ENCODE measurements around the gene RNF169. TPM values are rescaled to one million over a fixed set of nuclear protein-coding genes. Genes with fewer than 3 reads are reported as not detected.

The RNF169 gene
- total and polyA plus RNA-seq, 2 of the 8 experiments (the other 6 are each of a cell fraction or from before 2014, with no cell fraction given) = 3.6 to 12.5 TPM

DNA sequence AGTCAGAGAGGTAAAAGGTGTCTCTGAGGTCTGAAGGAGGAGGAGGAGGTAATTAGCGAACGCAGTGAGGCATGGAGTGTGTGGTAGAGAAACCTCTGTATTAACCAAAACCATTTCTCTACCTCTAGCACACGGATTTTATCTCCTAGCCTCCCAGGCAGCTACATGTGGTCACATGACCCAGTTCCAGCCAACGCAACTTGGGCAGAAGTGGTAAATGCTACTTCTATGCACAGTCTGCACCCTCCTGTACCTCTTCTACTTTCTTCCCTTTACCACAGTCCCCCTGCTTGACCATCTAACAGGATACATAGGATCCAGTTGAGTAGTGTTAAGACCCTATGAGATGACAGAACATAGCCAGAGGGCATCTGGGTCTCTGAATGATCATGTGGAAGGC is 104.6 kb downstream of the RNF169 start:
- H4K91ac ChIP-seq (replicated peaks; ENCODE audit: insufficient read length, low read length) = no peak overlapping the region
- ChIA-PET CTCF (ENCODE audit: partially characterized antibody) (interaction anchor here (1.2 kb wide), 1 partner anchor 151 kb away, joined by 3 read pairs; no protein-coding TSS in a partner anchor), POLR2A (ENCODE audit: partially characterized antibody) (no interaction called here)
- H4K20me1 ChIP-seq (replicated peaks in 1 of 2; ENCODE audit: control insufficient read depth in 1 of 2, insufficient read depth in 2 of 2, low read length in 2 of 2) = no peaks in the 10 kb centered on the region
- H3K23ac ChIP-seq (ENCODE audit: insufficient read length) = no peak overlapping the region
- no peaks in the 10 kb centered on the region for H3K27me3 ChIP-seq (replicated peaks in 1 of 4; ENCODE audit: control insufficient read depth in 3 of 4, extremely low read depth in 1 of 4, insufficient read depth in 3 of 4, low read length in 3 of 4)
- H2AFZ ChIP-seq (ENCODE audit: low read length) = no peak overlapping the region
- H3K23me2 ChIP-seq (ENCODE audit: low read depth, low read length) = no peaks in the 10 kb centered on the region
- H3K27ac ChIP-seq (ENCODE audit: low read depth, low read length) = no peak overlapping the region
- no peaks in the 10 kb centered on the region; the same call in 1 of the 2 replicates for H3K79me1 ChIP-seq (ENCODE audit: low read depth, low read length)
- H2BK5ac ChIP-seq (ENCODE audit: low read depth, low read length) = no peak overlapping the region
- no peak overlapping the region for H3K4me2 ChIP-seq (ENCODE audit: insufficient read depth in 1 of 2, low read depth in 2 of 2, low read length in 2 of 2)
- H4K8ac ChIP-seq (ENCODE audit: extremely low read depth, insufficient read depth, low read length) = no peak overlapping the region
- no peak for TF ChIP-seq RBBP5 (IDR thresholded peaks at IDR 0.05; ENCODE audit: borderline replicate concordance, low read depth, low read length)
- no peak for TF ChIP-seq POU5F1 (IDR thresholded peaks at IDR 0.05; ENCODE audit: low read depth, low read length)
- no peak for TF ChIP-seq ZNF274 (IDR thresholded peaks at IDR 0.05; ENCODE audit: borderline replicate concordance, extremely low read depth, low read length)
- TF ChIP-seq SP2 (IDR thresholded peaks at IDR 0.05; ENCODE audit: low read length) = no peak
- no peak for TF ChIP-seq YY1 (IDR thresholded peaks at IDR 0.05; ENCODE audit: low read depth, low read length)
- TF ChIP-seq RXRA (IDR thresholded peaks at IDR 0.05; ENCODE audit: insufficient read depth, low read depth, low read length) = no peak
- TF ChIP-seq, protein P1, sequence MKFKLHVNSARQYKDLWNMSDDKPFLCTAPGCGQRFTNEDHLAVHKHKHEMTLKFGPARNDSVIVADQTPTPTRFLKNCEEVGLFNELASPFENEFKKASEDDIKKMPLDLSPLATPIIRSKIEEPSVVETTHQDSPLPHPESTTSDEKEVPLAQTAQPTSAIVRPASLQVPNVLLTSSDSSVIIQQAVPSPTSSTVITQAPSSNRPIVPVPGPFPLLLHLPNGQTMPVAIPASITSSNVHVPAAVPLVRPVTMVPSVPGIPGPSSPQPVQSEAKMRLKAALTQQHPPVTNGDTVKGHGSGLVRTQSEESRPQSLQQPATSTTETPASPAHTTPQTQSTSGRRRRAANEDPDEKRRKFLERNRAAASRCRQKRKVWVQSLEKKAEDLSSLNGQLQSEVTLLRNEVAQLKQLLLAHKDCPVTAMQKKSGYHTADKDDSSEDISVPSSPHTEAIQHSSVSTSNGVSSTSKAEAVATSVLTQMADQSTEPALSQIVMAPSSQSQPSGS (IDR thresholded peaks at IDR 0.05; ENCODE audit: low read length) = no peak
- TF ChIP-seq CHD2 (IDR thresholded peaks at IDR 0.05; ENCODE audit: low read length) = no peak
- no peak for TF ChIP-seq TCF12 (IDR thresholded peaks at IDR 0.05; ENCODE audit: low read depth, low read length)
- TF ChIP-seq NANOG (IDR thresholded peaks at IDR 0.05; ENCODE audit: insufficient read depth, low read depth, low read length, poor library complexity, severe bottlenecking) = no peak
- peaks cover 0 to 11% (median 6%) of the 10 kb centered on the region in 4 experiments; a peak in 4 of 7 replicates for H3K4me1 ChIP-seq (replicated peaks in 1 of 4; ENCODE audit: control insufficient read depth in 3 of 4, insufficient read depth in 4 of 4, low read length in 3 of 4)
- H3K4me3 ChIP-seq (ENCODE audit: extremely low read depth in 1 of 4, insufficient read depth in 2 of 4, low read depth in 3 of 4, low read length in 4 of 4) = no peak overlapping the region
- H3K79me2 ChIP-seq (ENCODE audit: control insufficient read depth in 1 of 2, insufficient read depth in 2 of 2, low read length in 2 of 2) = no peaks in the 10 kb centered on the region
- no peak overlapping the region for H2BK15ac ChIP-seq (ENCODE audit: low read length)
- 0 out of 8 replicates have a peak, but pooled peaks cover 0 to 4% (median 0%) of the 10 kb centered on the region in 4 experiments for H3K36me3 ChIP-seq (ENCODE audit: control insufficient read depth in 2 of 4, insufficient read depth in 4 of 4, low read length in 3 of 4)
- H2BK12ac ChIP-seq (ENCODE audit: low read depth, low read length) = no peak overlapping the region
- H3K9ac ChIP-seq (replicated peaks in 1 of 4; ENCODE audit: extremely low read depth in 1 of 4, low read depth in 3 of 4, low read length in 3 of 4) = no peak overlapping the region
- 86% methylated on average over 4 of the region's 4 CpGs; no CpG with 5 or more reads in 1 of the 2 experiments for WGBS, 2 experiments (ENCODE audit: extremely low coverage in 1 of 2, insufficient coverage in 1 of 2, insufficient read length in 1 of 2, insufficient replicate concordance in 2 of 2, low coverage in 1 of 2, low lambda C conversion rate in 2 of 2, missing lambda C conversion rate in 1 of 2)
- no peak overlapping the region for H2BK120ac ChIP-seq (replicated peaks; ENCODE audit: low read depth, low read length)
- H2BK20ac ChIP-seq (ENCODE audit: low read length) = no peak overlapping the region
- H3K14ac ChIP-seq (ENCODE audit: insufficient read length) = no peak overlapping the region
- no peak overlapping the region for H3K18ac ChIP-seq (ENCODE audit: extremely low read depth, low read length)
- no peak overlapping the region for H4K5ac ChIP-seq (ENCODE audit: insufficient read length, low read depth, low read length)
- FAIRE-seq (no peak), DNase-seq (ENCODE audit: low read depth in 1 of 2, low spot score in 2 of 2) (no peak)
- H3K56ac ChIP-seq (replicated peaks; ENCODE audit: insufficient read length, low read depth, low read length) = no peak overlapping the region
- no peak overlapping the region for H2AK5ac ChIP-seq (ENCODE audit: low read depth, low read length)
- no peaks in the 10 kb centered on the region for H3K9me3 ChIP-seq (ENCODE audit: insufficient read depth in 2 of 2, low read depth in 1 of 2, low read length in 1 of 2)
- no peak overlapping the region for H3K4ac ChIP-seq (replicated peaks; ENCODE audit: insufficient read length, low read depth, low read length)

Data from H1 (cell line).